ENCODE results near the gene ADGRD1.

Gene ADGRD1

DNA sequence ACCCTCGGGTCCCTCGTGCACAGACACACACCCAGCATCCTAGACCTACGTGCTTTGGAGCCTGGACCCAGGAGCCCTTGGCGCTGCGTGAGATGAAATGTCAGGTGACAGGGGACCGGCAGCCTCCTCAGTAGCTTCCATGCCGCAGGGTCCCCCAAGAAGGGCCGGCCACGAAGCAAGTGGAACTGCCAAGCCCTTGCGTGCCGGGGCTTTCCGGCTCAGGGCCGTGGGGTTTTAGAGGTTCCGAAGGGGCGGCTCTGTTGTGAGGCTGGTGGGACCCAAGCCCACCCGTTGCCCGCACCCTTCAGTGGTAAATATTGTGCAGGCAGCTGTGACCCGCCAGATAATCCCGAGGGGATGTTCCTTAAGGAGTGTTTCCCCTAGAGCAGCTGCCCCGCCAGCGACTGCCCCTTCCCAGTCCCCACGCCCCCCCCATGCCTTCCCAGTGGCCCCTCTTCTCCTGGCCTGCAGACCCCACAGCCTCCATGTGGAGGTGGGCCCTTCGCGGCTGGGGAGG, 133.7 kb downstream of the ADGRD1 start:
- Histone ChIP-seq H2AFZ (ENCODE audit: low read depth, low read length) (no peak overlapping the region), H3K9me3 (ENCODE audit: low read length) (no peaks in the 10 kb centered on the region), H3K36me3 (ENCODE audit: insufficient read depth, low read length) (no peaks in the 10 kb centered on the region), H3K27me3 (ENCODE audit: insufficient read depth, low read length) (peaks cover 7% of the 10 kb centered on the region), H3K4me1 (ENCODE audit: insufficient read depth, low read length) (no peaks in the 10 kb centered on the region), H3K4me3 (ENCODE audit: low read length) (no peak overlapping the region)

DNA sequence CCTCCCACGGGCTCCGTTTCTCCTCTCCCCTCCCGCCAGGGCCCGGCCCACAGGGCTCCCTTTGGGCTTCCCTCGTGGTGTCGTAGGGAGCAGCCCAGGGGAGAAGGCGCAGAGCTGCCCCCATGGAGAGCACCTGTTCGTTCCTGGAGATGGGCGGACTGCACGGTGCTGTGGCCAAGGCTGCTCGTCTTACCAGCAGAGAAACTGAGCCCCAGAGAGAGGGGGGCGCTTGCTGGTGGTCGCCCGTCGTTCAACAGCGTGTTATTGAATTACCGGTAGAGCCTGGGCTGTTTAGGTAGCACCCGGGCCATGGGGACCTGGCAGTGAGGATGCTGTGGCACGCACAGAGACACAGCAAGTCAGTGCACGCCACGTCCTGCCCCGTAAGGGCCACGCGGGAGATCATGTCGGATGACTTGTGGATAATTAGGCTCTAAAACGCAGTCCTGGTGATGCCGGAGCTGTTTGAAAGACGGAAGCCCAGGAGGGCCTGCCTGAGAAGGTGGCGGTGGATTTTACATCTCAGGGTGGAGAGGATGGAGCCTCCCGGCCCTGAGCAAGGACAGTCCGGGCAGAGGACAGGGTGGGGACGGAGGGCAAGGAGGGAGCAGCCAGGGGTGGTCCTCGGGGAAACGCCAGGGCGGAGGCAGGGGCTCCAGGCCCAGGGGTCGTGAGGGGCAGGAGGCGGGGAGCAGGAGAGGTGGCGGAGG, 134.4 kb downstream of the ADGRD1 start:
- H3K4me1 ChIP-seq (ENCODE audit: insufficient read depth, low read length) = no peaks in the 10 kb centered on the region
- no peak overlapping the region for H3K4me3 ChIP-seq (ENCODE audit: low read length)
- peaks cover 7% of the 10 kb centered on the region for H3K27me3 ChIP-seq (ENCODE audit: insufficient read depth, low read length)
- H3K9me3 ChIP-seq (ENCODE audit: low read length) = no peaks in the 10 kb centered on the region
- H3K36me3 ChIP-seq (ENCODE audit: insufficient read depth, low read length) = no peaks in the 10 kb centered on the region
- no peak overlapping the region for H2AFZ ChIP-seq (ENCODE audit: low read depth, low read length)

DNA sequence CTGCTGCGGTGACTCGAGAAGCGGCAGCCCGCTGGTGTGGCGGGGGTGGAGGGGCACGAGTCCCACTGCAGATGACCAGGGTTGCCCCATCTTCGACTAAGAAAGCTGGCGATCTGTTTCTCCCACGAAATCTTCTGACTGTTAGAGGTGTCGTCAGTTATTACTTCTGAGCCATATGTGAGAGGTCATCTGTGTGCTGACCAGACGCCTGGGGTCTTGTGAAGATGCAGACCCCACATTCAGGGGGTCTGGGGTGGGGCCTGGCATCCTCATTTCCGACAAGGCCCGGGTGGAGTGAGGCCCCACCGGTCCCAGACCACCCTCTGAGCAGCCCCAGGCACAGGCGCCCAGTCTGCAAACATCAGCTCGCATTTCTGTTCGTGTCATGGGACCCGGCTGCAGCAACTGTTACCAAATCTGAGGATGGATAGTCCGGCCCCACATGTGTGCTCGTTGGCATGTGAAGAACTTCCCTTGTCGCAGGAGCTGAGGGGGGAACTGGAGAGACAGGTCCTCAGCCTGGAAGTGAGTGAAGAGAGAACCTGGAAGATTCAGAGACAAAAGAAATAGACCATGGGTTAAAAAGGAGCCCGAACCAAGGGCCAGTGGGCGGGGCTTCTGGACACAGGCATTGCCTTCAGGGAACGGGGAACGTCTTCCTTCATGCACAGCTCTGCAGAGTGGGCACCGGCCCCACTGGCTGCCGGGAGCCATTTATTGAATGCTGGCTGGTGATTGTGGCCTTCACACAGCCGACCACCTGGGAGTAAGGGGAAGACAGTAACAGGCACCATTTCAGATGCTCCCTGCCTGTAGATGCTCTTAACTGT, 135.2 kb downstream of the ADGRD1 start:
- H2AFZ ChIP-seq (ENCODE audit: low read depth, low read length) = no peak overlapping the region
- H3K27me3 ChIP-seq (ENCODE audit: insufficient read depth, low read length) = peaks cover 11% of the 10 kb centered on the region
- H3K4me1 ChIP-seq (ENCODE audit: insufficient read depth, low read length) = no peaks in the 10 kb centered on the region
- no peaks in the 10 kb centered on the region for H3K9me3 ChIP-seq (ENCODE audit: low read length)
- no peak overlapping the region for H3K4me3 ChIP-seq (ENCODE audit: low read length)
- no peaks in the 10 kb centered on the region for H3K36me3 ChIP-seq (ENCODE audit: insufficient read depth, low read length)

DNA sequence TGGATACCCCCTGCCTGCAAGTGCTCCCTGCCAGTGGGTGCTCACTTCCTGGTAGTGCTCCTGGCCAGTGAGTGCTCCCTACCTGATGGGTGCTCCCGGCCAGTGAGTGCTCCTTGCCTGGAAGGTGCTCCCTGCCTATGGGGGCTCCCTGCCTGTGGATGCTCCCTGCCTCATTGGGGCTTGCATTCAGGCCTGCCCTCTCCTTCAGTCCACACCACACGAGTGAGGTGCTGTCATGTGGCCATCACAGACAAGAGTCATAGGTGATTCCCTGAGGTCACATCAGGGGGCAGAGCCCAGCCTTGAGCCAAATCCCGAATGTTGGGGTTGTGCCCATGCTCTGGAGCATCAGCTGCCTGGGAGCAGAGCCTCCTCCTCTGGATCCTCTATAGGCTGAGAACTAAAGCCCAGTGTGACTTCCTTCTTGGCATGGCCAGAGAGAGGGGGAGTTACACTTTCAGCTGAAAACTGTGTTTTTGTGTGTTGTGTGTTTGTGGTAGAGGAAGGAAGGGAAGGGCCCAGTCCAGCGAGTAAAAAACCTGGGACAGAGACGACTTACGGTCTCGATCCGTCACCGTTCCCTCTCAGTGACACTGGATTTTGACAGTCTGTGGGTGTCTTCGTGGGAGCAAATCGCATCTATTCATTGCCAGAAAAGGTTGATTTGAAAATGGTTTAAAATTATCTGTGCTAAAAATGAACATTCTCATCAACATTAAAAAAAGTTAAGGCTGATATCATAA, 136.0 kb downstream of the ADGRD1 start:
- H3K36me3 ChIP-seq (ENCODE audit: insufficient read depth, low read length) = no peaks in the 10 kb centered on the region
- H3K27me3 ChIP-seq (ENCODE audit: insufficient read depth, low read length) = peaks cover 11% of the 10 kb centered on the region
- no peaks in the 10 kb centered on the region for H3K4me1 ChIP-seq (ENCODE audit: insufficient read depth, low read length)
- H2AFZ ChIP-seq (ENCODE audit: low read depth, low read length) = no peak overlapping the region
- no peak overlapping the region for H3K4me3 ChIP-seq (ENCODE audit: low read length)
- no peaks in the 10 kb centered on the region for H3K9me3 ChIP-seq (ENCODE audit: low read length)

DNA sequence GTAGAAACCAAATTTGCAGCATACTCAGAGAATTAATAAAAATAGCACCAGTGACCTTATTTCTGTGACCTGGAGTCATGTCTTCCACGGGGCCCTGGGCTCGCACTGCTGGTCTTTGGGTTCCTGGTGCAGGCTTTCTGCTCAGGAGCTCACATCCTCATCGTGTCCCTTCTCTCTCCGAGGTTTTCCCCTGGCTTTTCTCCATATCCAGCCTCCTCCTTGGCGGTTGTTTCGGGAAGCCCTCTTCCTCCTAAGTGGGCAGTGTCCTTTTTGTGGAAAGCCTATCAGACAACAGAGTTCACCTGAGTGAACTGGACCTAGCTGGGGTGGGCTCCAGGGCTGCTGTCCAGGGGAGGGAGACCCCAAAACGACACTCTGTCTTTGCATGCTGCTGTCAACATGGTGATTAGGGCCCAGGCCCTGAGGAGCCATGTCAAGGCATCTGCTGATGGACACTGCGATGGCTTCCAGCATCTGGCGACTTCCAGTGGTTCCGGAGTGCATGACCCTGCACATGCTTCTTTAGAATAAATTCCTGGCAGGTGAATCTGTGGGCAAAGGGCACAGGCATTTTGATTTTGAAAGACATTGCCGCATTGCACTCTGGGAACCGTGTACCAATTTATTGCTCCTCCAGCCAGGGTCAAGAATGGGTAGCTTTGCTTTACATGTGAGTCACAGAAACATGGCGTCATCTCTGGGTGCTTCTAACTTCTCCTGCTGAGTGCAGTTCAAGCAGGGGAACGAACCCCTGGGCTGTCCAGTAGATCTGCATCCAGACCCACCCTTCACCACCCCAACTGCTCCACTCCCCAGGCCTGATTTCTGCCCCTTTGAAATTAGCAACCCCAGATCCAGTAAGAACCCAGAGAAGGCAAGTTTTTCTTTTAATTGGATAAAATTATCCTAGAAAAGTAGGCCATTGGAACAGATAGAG, 136.8 kb downstream of the ADGRD1 start:
- H2AFZ ChIP-seq (ENCODE audit: low read depth, low read length) = no peak overlapping the region
- no peak overlapping the region for H3K4me3 ChIP-seq (ENCODE audit: low read length)
- no peaks in the 10 kb centered on the region for H3K36me3 ChIP-seq (ENCODE audit: insufficient read depth, low read length)
- H3K27me3 ChIP-seq (ENCODE audit: insufficient read depth, low read length) = peaks cover 11% of the 10 kb centered on the region
- H3K9me3 ChIP-seq (ENCODE audit: low read length) = no peaks in the 10 kb centered on the region
- H3K4me1 ChIP-seq (ENCODE audit: insufficient read depth, low read length) = no peaks in the 10 kb centered on the region

DNA sequence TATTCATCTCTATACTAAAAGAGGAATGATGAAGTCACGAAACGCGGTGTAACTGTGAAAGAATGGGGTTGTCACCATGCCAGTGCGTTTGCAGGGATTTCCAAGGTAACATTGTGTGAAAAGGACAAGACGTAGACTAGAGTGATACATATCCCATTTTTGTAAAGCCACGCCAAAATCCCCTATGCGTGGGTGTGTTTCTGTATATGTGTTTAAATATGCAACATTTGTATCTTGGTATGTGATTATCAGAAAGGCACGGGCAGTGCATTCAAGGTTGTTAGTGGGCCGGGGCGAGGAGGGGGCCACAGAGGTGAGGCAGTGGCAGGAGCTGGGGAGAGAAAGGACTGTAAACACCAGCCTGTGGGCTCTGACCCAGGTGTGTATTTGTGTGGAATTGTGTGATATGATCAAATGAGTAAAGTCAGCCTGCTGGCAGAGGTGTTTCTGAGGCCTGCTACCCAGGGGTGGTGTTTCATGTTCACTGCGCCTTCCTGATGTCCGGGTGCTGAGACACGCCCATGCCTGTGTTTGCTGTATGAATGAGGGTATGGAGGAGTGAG, 137.8 kb downstream of the ADGRD1 start:
- Histone ChIP-seq H3K27me3 (ENCODE audit: insufficient read depth, low read length) (peaks cover 11% of the 10 kb centered on the region), H3K9me3 (ENCODE audit: low read length) (no peaks in the 10 kb centered on the region), H3K36me3 (ENCODE audit: insufficient read depth, low read length) (no peaks in the 10 kb centered on the region), H2AFZ (ENCODE audit: low read depth, low read length) (no peak overlapping the region), H3K4me3 (ENCODE audit: low read length) (no peak overlapping the region), H3K4me1 (ENCODE audit: insufficient read depth, low read length) (no peaks in the 10 kb centered on the region)

DNA sequence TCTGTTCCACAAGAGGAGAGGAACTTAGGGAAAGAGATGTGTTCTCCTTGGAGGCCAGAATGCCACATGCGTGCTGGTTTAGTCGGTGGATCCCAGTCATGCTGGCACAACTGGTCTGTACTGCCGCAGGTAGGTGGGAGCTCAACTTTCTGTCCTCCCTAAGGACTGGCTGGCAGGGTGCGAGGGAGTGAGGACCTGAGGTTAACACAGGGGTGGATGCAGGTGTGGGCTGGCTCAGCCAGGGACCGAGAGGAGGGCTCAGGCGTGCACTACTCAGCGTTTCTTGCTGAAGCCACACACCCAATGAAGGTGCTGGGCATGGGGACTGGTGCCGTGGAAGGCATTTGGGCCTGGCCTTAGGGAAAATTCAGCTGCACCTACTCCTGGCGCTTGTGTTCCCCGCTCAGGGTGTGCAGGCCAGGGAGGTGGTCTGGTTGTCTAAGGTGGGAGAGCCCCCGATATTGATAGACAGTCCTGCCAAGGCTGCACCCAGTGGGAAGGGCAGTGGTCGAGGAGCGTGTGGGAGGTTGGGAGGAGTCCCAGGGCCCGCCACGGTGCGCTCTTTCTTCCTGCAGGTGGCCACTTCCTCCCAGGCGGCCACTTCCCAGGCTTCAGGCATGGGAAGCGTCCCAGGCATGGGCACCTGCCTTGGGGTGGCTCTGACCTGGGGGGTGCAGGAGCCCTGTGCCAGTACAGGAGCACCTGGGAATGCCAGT, 138.4 kb downstream of the ADGRD1 start:
- Histone ChIP-seq H3K36me3 (ENCODE audit: insufficient read depth, low read length) (no peaks in the 10 kb centered on the region), H3K27me3 (ENCODE audit: insufficient read depth, low read length) (peaks cover 11% of the 10 kb centered on the region), H2AFZ (ENCODE audit: low read depth, low read length) (no peak overlapping the region), H3K9me3 (ENCODE audit: low read length) (no peaks in the 10 kb centered on the region), H3K4me3 (ENCODE audit: low read length) (no peak overlapping the region), H3K4me1 (ENCODE audit: insufficient read depth, low read length) (no peaks in the 10 kb centered on the region)

DNA sequence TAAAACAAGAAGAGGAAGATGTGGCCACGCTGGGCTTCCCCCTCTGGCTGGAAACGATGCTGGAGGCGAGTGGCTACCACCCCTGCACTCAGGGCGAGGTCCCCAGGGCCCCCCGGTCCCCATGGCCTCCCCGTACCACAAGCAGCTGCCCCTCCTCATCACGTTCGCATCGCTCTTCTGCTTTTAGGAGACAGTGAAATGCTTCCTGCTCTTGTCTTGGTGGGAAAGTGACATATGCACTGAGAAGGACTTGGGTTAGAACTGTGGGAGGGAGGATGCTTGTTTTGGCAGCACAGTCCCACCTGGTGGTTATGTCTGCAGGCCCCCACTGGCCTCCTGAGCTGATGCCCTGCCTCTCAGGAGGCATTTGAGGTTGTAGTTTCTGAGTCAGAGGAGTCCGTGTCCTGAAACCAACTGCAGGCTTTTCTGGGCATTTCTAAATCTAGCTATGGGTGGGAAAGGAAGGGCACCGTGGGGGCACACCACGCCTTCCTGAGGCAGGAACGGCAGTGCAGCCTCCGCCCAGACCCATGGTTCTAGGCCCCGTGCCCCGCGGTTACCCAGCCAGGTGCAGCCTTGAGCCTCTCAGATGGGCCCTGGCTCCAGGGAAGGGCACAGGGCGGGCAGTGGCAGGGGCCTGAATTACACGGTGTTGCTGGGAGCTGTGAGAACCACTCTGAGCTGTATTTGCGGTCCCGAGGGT, 139.3 kb downstream of the ADGRD1 start:
- H3K4me1 ChIP-seq (ENCODE audit: insufficient read depth, low read length) = no peaks in the 10 kb centered on the region
- no peaks in the 10 kb centered on the region for H3K36me3 ChIP-seq (ENCODE audit: insufficient read depth, low read length)
- peaks cover 11% of the 10 kb centered on the region for H3K27me3 ChIP-seq (ENCODE audit: insufficient read depth, low read length)
- no peak overlapping the region for H2AFZ ChIP-seq (ENCODE audit: low read depth, low read length)
- no peaks in the 10 kb centered on the region for H3K9me3 ChIP-seq (ENCODE audit: low read length)
- H3K4me3 ChIP-seq (ENCODE audit: low read length) = no peak overlapping the region

DNA sequence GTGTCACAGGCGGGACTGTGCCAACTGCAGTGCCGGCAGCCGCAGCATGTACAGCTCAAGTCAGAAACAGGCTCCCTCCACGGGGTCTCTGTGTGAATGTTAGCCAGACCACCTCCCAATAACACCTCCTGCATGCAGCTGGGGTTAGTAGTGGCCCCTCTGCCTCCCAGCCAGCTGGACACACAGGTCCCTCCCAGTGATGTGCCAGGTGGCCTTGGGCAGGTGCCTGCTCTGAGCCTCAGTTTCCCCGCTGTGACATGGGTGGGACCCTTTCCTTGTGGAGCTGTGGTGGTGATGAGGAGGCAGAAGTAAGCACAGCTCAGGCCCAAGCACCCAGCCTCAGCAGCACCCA, 139.9 kb downstream of the ADGRD1 start:
- Histone ChIP-seq H3K4me1 (ENCODE audit: insufficient read depth, low read length) (no peaks in the 10 kb centered on the region), H3K4me3 (ENCODE audit: low read length) (no peak overlapping the region), H3K36me3 (ENCODE audit: insufficient read depth, low read length) (no peaks in the 10 kb centered on the region), H3K27me3 (ENCODE audit: insufficient read depth, low read length) (peaks cover 11% of the 10 kb centered on the region), H3K9me3 (ENCODE audit: low read length) (no peaks in the 10 kb centered on the region), H2AFZ (ENCODE audit: low read depth, low read length) (no peak overlapping the region)

DNA sequence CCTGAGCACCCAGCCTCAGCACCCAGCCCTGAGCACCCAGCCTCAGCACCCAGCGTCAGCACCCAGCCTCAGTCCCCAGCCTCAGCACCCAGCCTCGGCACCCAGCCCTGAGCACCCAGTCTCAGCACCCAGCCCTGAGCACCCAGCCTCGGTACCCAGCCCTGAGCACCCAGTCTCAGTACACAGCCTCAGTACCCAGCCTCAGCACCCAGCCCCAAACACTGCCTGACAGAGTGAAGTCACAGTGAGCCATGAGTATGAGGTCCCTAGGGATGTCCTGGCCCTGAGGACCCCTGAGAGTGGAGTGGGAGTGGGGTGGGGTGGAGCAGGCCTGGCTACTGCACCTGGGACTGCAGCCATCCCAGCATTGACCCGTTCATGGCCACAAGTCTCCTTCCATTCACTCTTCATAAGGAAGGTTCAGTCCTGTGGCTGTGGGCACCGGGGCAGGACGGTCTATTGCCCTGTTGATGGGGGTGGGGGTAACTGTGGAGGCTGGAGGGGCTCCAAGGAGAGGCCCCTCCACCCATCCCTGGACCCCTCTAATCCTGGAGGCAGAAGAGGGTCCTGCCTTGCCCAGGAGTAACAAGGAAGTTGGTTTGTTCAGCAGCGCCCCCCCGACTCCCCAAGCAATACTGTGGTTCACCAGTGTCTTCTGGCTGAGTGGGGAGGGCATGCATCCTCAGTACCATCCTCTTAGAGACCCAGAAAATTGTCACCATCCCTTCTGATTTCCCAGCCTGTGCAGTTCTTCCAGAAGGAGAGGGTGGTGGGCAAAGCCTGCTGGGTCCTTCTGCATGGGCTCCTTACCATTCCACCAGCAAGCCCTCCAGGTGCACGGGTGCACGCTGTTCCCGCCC, 140.5 kb downstream of the ADGRD1 start:
- Histone ChIP-seq H3K4me3 (ENCODE audit: low read length) (no peak overlapping the region), H3K4me1 (ENCODE audit: insufficient read depth, low read length) (no peaks in the 10 kb centered on the region), H3K9me3 (ENCODE audit: low read length) (no peaks in the 10 kb centered on the region), H3K36me3 (ENCODE audit: insufficient read depth, low read length) (no peaks in the 10 kb centered on the region), H2AFZ (ENCODE audit: low read depth, low read length) (no peak overlapping the region), H3K27me3 (ENCODE audit: insufficient read depth, low read length) (peaks cover 11% of the 10 kb centered on the region)
